ENCODE data around the gene NMT1.

NMT1 gene

GRCh38 chr17:45150911-45151809 is 90.0 kb downstream of the NMT1 start:
- DNase-seq (ENCODE audit: low spot score), result no peak

- no peak for DNase-seq (ENCODE audit: low spot score)
Observed at GRCh38 chr17:45155029-45155428, 93.9 kb downstream of the NMT1 start.

- DNase-seq (ENCODE audit: low spot score), result no peak
Observed at GRCh38 chr17:45155483-45155882, 94.4 kb downstream of the NMT1 start.

- DNase-seq (ENCODE audit: low spot score), result no peak
Observed at GRCh38 chr17:45156242-45156641, 95.1 kb downstream of the NMT1 start.

All from activated CD4-positive, alpha-beta T cell treated with anti-CD3 and anti-CD28 coated beads, Interleukin-2, Interleukin-4, amounts not matched to agents 100 ng/mL and 50 ng/mL, durations not matched to agents 16 hours and 8 hours (primary cell).